Measurements from ENCODE around the gene ACOXL.

DNA sequence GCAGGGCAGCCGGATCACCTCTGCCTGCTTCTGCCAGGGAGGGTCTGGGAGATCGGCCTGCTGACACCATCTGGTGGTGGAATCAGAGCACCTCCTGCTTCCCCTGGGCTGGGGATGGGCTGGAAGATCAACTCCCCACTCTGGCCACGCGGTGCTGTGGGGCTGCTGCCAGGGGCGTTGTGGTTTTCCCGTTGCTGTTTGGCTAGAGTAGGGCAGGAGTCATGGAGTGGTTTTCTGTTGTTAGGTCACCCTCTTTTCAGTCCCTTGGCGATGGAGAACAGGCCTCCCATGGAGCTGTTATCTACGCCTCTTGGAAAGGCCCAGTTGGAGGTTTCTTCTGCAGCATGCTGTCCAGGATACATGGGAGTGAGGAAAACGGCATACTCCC lies 403.5 kb downstream of the ACOXL start:
- TF ChIP-seq, protein P1, sequence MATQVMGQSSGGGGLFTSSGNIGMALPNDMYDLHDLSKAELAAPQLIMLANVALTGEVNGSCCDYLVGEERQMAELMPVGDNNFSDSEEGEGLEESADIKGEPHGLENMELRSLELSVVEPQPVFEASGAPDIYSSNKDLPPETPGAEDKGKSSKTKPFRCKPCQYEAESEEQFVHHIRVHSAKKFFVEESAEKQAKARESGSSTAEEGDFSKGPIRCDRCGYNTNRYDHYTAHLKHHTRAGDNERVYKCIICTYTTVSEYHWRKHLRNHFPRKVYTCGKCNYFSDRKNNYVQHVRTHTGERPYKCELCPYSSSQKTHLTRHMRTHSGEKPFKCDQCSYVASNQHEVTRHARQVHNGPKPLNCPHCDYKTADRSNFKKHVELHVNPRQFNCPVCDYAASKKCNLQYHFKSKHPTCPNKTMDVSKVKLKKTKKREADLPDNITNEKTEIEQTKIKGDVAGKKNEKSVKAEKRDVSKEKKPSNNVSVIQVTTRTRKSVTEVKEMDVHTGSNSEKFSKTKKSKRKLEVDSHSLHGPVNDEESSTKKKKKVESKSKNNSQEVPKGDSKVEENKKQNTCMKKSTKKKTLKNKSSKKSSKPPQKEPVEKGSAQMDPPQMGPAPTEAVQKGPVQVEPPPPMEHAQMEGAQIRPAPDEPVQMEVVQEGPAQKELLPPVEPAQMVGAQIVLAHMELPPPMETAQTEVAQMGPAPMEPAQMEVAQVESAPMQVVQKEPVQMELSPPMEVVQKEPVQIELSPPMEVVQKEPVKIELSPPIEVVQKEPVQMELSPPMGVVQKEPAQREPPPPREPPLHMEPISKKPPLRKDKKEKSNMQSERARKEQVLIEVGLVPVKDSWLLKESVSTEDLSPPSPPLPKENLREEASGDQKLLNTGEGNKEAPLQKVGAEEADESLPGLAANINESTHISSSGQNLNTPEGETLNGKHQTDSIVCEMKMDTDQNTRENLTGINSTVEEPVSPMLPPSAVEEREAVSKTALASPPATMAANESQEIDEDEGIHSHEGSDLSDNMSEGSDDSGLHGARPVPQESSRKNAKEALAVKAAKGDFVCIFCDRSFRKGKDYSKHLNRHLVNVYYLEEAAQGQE (IDR thresholded peaks at IDR 0.05; ENCODE audit: borderline replicate concordance), result no peak
- TF ChIP-seq, protein P1 (CRISPR knock-in tag; IDR thresholded peaks at IDR 0.05; ENCODE audit: low read depth), result no peak
- TF ChIP-seq ZNF507 (tag; conservative IDR thresholded peaks at IDR 0.05), result no peak
- TF ChIP-seq ETV1 (tag; conservative IDR thresholded peaks at IDR 0.05; ENCODE audit: low read depth), result no peak
- TF ChIP-seq, protein P2, sequence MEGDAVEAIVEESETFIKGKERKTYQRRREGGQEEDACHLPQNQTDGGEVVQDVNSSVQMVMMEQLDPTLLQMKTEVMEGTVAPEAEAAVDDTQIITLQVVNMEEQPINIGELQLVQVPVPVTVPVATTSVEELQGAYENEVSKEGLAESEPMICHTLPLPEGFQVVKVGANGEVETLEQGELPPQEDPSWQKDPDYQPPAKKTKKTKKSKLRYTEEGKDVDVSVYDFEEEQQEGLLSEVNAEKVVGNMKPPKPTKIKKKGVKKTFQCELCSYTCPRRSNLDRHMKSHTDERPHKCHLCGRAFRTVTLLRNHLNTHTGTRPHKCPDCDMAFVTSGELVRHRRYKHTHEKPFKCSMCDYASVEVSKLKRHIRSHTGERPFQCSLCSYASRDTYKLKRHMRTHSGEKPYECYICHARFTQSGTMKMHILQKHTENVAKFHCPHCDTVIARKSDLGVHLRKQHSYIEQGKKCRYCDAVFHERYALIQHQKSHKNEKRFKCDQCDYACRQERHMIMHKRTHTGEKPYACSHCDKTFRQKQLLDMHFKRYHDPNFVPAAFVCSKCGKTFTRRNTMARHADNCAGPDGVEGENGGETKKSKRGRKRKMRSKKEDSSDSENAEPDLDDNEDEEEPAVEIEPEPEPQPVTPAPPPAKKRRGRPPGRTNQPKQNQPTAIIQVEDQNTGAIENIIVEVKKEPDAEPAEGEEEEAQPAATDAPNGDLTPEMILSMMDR (IDR thresholded peaks at IDR 0.05 in 2 of 3, conservative IDR thresholded peaks at IDR 0.05 in 1 of 3; ENCODE audit: insufficient read depth in 2 of 3, low read depth in 1 of 3, low read length in 3 of 3), result peak; percentile 13 to 26 (median 21); a peak in 1 of 6 replicates
- TF ChIP-seq OTX1 (CRISPR knock-in tag; IDR thresholded peaks at IDR 0.05), result no peak
- no peak for TF ChIP-seq SREBF2 (CRISPR knock-in tag; IDR thresholded peaks at IDR 0.05)
- no peak for TF ChIP-seq TFAM (CRISPR knock-in tag; conservative IDR thresholded peaks at IDR 0.05)
- no peak for TF ChIP-seq IRF1 (CRISPR knock-in tag; IDR thresholded peaks at IDR 0.05; ENCODE audit: borderline replicate concordance)
- TF ChIP-seq CEBPB (tag; IDR thresholded peaks at IDR 0.05), result no peak
- no peak for TF ChIP-seq LCOR (CRISPR knock-in tag; IDR thresholded peaks at IDR 0.05)
- no peak for TF ChIP-seq RBM39 (optimal IDR thresholded peaks at IDR 0.05; ENCODE audit: low read depth, low read length)
- no peak for TF ChIP-seq COPS2 (conservative IDR thresholded peaks at IDR 0.05)
- TF ChIP-seq SP2 (IDR thresholded peaks at IDR 0.05; ENCODE audit: extremely low read depth, low read depth, low read length, poor library complexity, severe bottlenecking), result no peak

Data from K562 (cell line).